ENCODE measurements around the gene FPR3. TPM values are rescaled to one million over a fixed set of nuclear protein-coding genes. Genes with fewer than 3 reads are reported as not detected.

FPR3 gene
- total RNA-seq, 3 donors from 2014 or later = 3.9 to 20.0 (median 12.0) TPM

DNA sequence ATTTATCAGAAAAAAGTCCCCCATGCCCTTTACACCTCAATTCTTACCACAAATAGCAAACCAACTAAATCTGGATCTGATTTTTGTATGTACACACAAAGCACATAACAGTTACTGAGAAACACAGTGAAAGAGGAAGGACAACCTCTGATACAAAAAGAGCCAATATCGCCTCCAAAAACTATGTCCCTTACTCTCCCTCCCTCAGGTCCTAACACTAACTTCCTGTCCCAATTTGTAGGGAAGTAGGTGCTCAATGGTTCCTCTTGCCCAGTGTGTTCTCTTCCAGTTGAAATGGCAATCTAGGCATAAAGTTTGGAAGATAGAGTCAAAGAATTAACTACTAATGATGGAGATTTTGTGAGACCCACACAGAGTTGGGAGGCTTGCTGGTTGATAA is 15.8 kb upstream of the FPR3 start:
- no peak for DNase-seq (ENCODE audit: low spot score in 2 of 2)
- no peak overlapping the region for H3K27ac ChIP-seq
- H3K27me3 ChIP-seq = peaks cover 0 to 13% of the 10 kb centered on the region in 2 donors
- no peaks in the 10 kb centered on the region for H3K36me3 ChIP-seq
- no peaks in the 10 kb centered on the region for H3K4me1 ChIP-seq
- H3K4me3 ChIP-seq = no peak overlapping the region
- H3K9me3 ChIP-seq = no peaks in the 10 kb centered on the region
- TF ChIP-seq, protein P1, sequence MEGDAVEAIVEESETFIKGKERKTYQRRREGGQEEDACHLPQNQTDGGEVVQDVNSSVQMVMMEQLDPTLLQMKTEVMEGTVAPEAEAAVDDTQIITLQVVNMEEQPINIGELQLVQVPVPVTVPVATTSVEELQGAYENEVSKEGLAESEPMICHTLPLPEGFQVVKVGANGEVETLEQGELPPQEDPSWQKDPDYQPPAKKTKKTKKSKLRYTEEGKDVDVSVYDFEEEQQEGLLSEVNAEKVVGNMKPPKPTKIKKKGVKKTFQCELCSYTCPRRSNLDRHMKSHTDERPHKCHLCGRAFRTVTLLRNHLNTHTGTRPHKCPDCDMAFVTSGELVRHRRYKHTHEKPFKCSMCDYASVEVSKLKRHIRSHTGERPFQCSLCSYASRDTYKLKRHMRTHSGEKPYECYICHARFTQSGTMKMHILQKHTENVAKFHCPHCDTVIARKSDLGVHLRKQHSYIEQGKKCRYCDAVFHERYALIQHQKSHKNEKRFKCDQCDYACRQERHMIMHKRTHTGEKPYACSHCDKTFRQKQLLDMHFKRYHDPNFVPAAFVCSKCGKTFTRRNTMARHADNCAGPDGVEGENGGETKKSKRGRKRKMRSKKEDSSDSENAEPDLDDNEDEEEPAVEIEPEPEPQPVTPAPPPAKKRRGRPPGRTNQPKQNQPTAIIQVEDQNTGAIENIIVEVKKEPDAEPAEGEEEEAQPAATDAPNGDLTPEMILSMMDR (IDR thresholded peaks at IDR 0.05) = no peak
- TF ChIP-seq POLR2AphosphoS5 (IDR thresholded peaks at IDR 0.05) (no peak), POLR2A (IDR thresholded peaks at IDR 0.05) (no peak)
- intact Hi-C loops (cut with DNase I; ENCODE audit: low total_unique reads) = no loop called here

DNA sequence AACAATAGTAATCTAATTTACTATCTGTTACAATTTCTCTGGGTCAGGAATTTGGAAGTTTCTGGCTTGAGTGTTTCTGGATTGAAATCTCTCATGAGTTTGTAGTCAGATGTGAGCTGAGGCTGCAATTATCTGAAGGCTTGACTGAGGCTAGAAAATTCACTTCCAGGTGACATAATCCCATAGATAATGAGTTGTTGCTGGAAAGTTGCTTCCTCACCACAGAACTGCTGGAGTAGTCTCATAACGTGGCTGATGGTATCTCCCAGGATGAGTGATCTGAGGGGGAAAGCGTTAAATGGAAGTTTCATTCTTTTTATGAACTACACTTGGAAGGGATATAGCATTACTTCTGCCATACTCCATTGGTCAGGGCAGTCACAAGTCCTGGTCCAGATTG is 15.3 kb upstream of the FPR3 start:
- no peak overlapping the region for H3K27ac ChIP-seq
- no peaks in the 10 kb centered on the region for H3K36me3 ChIP-seq
- H3K4me1 ChIP-seq = no peaks in the 10 kb centered on the region
- peaks cover 0 to 13% of the 10 kb centered on the region in 2 donors for H3K27me3 ChIP-seq
- TF ChIP-seq POLR2A (IDR thresholded peaks at IDR 0.05) = no peak
- TF ChIP-seq, protein P1 (IDR thresholded peaks at IDR 0.05) = no peak
- no peak for TF ChIP-seq POLR2AphosphoS5 (IDR thresholded peaks at IDR 0.05)
- intact Hi-C loops (cut with DNase I; ENCODE audit: low total_unique reads) = no loop called here
- no peak overlapping the region for H3K4me3 ChIP-seq
- DNase-seq (ENCODE audit: low spot score in 2 of 2) = no peak
- H3K9me3 ChIP-seq = no peaks in the 10 kb centered on the region

DNA sequence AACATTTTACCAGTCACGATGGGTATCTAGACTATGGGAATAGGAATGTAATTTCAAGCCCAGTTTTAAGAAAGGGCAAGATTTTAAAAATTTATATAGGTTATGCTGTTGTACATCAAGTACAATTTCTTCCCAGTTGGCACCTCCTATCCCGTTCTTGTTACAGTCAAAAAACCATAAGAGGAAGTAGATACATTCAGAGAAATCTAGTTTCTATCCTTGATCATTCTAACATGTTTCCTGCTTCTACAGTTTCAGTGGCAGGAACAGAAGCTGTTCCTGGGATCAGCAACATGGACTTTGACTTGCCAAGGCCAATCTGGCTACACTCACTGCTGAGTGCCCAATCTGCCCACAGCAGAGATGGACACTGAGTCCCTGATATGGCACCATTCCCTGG is 14.7 kb upstream of the FPR3 start:
- Histone ChIP-seq H3K9me3 (no peaks in the 10 kb centered on the region), H3K27ac (no peak overlapping the region), H3K36me3 (no peaks in the 10 kb centered on the region), H3K27me3 (peaks cover 0 to 13% of the 10 kb centered on the region in 2 donors), H3K4me1 (no peaks in the 10 kb centered on the region), H3K4me3 (no peak overlapping the region)
- intact Hi-C loops (cut with DNase I; ENCODE audit: low total_unique reads) = no loop called here
- no peak for TF ChIP-seq POLR2A (IDR thresholded peaks at IDR 0.05)
- TF ChIP-seq POLR2AphosphoS5 (IDR thresholded peaks at IDR 0.05) = no peak
- TF ChIP-seq, protein P1 (IDR thresholded peaks at IDR 0.05) = no peak
- no peak for DNase-seq (ENCODE audit: low spot score in 2 of 2)

DNA sequence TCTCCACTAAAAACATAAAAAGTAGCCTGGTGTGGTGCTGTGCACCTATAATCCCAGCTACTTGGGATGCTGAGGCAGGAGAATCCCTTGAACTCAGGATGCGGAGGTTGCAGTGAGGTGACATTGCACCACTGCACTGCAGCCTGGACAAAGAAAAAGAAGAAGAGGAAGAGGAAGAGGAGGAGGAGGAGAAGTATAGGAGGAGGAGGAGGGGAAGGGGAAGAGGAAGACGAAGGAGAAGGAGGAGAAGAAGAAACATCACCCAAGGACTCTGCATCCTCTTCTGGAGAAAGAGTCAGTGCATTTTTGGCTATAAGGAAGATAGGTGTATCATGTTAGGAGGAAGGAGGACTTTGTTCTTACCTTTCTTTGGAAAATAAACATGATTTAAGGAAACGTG is 13.0 kb upstream of the FPR3 start:
- intact Hi-C loops (cut with DNase I; ENCODE audit: low total_unique reads) = no loop called here
- Histone ChIP-seq H3K27me3 (peaks cover 0 to 13% of the 10 kb centered on the region in 2 donors), H3K4me3 (no peak overlapping the region), H3K9me3 (no peaks in the 10 kb centered on the region), H3K4me1 (no peaks in the 10 kb centered on the region), H3K36me3 (no peaks in the 10 kb centered on the region), H3K27ac (no peak overlapping the region)
- TF ChIP-seq, protein P1 (IDR thresholded peaks at IDR 0.05) = no peak
- TF ChIP-seq POLR2A (IDR thresholded peaks at IDR 0.05) (no peak), POLR2AphosphoS5 (IDR thresholded peaks at IDR 0.05) (no peak)
- DNase-seq (ENCODE audit: low spot score in 2 of 2) = no peak

DNA sequence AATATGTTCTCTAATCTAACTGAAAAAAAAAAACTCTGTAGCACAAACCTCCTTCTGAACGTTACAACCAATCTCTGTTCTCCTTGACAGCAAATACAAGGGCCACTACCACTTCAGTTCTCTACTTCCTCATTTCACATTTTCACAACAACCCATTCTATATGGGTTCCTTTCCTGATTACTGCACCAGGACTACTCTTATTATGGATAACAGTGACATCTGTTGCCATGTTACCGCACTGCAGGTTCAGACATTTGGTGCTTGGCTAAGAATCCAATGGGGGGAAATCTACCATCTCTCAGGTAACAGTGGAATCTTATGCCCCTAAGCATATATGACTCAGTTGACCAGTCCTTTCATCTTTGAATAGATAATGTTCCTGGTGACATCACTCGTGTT is 11.6 kb upstream of the FPR3 start:
- H3K4me3 ChIP-seq = no peak overlapping the region
- peaks cover 0 to 13% of the 10 kb centered on the region in 2 donors for H3K27me3 ChIP-seq
- H3K27ac ChIP-seq = no peak overlapping the region
- no peaks in the 10 kb centered on the region for H3K4me1 ChIP-seq
- no peaks in the 10 kb centered on the region for H3K9me3 ChIP-seq
- DNase-seq (ENCODE audit: low spot score in 2 of 2) = no peak
- intact Hi-C loops (cut with DNase I; ENCODE audit: low total_unique reads) = no loop called here
- no peaks in the 10 kb centered on the region for H3K36me3 ChIP-seq
- no peak for TF ChIP-seq POLR2AphosphoS5 (IDR thresholded peaks at IDR 0.05)
- no peak for TF ChIP-seq POLR2A (IDR thresholded peaks at IDR 0.05)
- TF ChIP-seq, protein P1 (IDR thresholded peaks at IDR 0.05) = no peak
